SK-N-SH (cell line): ENCODE results near the gene CYB5D1. TPM values are rescaled to one million over a fixed set of nuclear protein-coding genes. Genes with fewer than 3 reads are reported as not detected.
"Not testable (repeated sequence)": the region's sequence is repeated elsewhere in the genome, so short reads cannot be mapped to it uniquely, and the experiment has no call there.

Source experiments
- CTCF ChIA-PET: fragments of 300-600, 350-600 bp; formaldehyde crosslinking; extraction: SDS; loops from one replicate; lab custom pipeline; 2021; lab: Yijun Ruan, JAX
- POLR2A ChIA-PET: fragments of 350-600 bp; sonication (Branson Sonifier 250); formaldehyde crosslinking; extraction: SDS; loops from one replicate; lab custom pipeline; 2020; ENCODE audit warnings: antibody characterized with exemption, inconsistent platforms; lab: Yijun Ruan, JAX
- DNase-seq: peaks from one replicate; pipeline ENCODE4 v3.0.0; 2012
- H2AFZ ChIP-seq: fragments of 200-600 bp; sonication (generic); 2 replicates; pipeline ENCODE4 v1.8.1; 2016; ENCODE audit warnings: antibody characterized with exemption, mild to moderate bottlenecking, low read depth
- H3F3A ChIP-seq: fragments of 200-600 bp; sonication (generic); replicated peaks from 2 replicates; pipeline ENCODE3; 2016; ENCODE audit warnings: antibody characterized with exemption, mild to moderate bottlenecking; ENCODE audit not compliant: insufficient read depth
- H3K27ac ChIP-seq, 2 experiments: fragments of 200-500 bp in 1 of 2; fragments of 200-600 bp in 1 of 2; sonication (Bioruptor generic) in 1 of 2; sonication (generic), shearing (Covaris generic) in 1 of 2; 2 replicates each; pipeline versions ENCODE4 v1.5.1 to v1.6.1; 2014 to 2016; ENCODE audit warnings: low read depth in 2 of 2, inconsistent platforms in 1 of 2, low read length in 1 of 2, mild to moderate bottlenecking in 1 of 2, mixed read lengths in 1 of 2
- H3K27me3 ChIP-seq: fragments of 200-600 bp; sonication (generic), shearing (Covaris generic); 2 replicates; pipeline ENCODE4 v1.6.1; 2016; ENCODE audit warnings: mixed run types; ENCODE audit not compliant: insufficient read depth
- H3K36me3 ChIP-seq, 2 experiments: fragments of 200-500 bp in 1 of 2; fragments of 200-600 bp in 1 of 2; sonication (Bioruptor generic) in 1 of 2; sonication (generic) in 1 of 2; replicated peaks in 1 of 2; 2 replicates each; pipeline versions ENCODE3 to v1.5.1; 2014 to 2016; ENCODE audit warnings: low read length in 1 of 2, mild to moderate bottlenecking in 1 of 2; ENCODE audit not compliant: insufficient read depth in 2 of 2, control insufficient read depth in 1 of 2
- H3K4me1 ChIP-seq, 2 experiments: fragments of 200-500 bp in 1 of 2; fragments of 200-600 bp in 1 of 2; sonication (Bioruptor generic) in 1 of 2; sonication (generic), shearing (Covaris generic) in 1 of 2; 2 replicates each; pipeline versions ENCODE4 v1.5.1 to v1.6.1; 2014 to 2016; ENCODE audit warnings: low read depth in 1 of 2, low read length in 1 of 2, mixed run types in 1 of 2; ENCODE audit not compliant: insufficient read depth in 2 of 2, control insufficient read depth in 1 of 2
- H3K4me2 ChIP-seq: fragments of 200-600 bp; sonication (generic), shearing (Covaris generic); 2 replicates; pipeline ENCODE4 v1.6.1; 2017; ENCODE audit warnings: mixed run types
- H3K4me3 ChIP-seq, 2 experiments: fragments of 200-500 bp in 1 of 2; fragments of 200-600 bp in 1 of 2; sonication (Bioruptor generic) in 1 of 2; sonication (generic), shearing (Covaris generic) in 1 of 2; 2 replicates each; pipeline versions ENCODE4 v1.5.1 to v1.8.1; 2014 to 2016; ENCODE audit warnings: low read depth in 2 of 2, inconsistent platforms in 1 of 2, low read length in 1 of 2, mild to moderate bottlenecking in 1 of 2, mixed read lengths in 1 of 2, moderate library complexity in 1 of 2
- H3K79me2 ChIP-seq: fragments of 200-600 bp; sonication (generic); 2 replicates; pipeline ENCODE4 v1.8.1; 2017; ENCODE audit warnings: mild to moderate bottlenecking; ENCODE audit not compliant: insufficient read depth
- H3K9ac ChIP-seq: fragments of 200-600 bp; sonication (generic); 2 replicates; pipeline ENCODE4 v1.6.1; 2017; ENCODE audit warnings: mixed run types
- H3K9me2 ChIP-seq: fragments of 200-600 bp; sonication (generic); 2 replicates; pipeline ENCODE4 v1.6.1; 2017; ENCODE audit warnings: mixed run types
- H3K9me3 ChIP-seq: fragments of 200-600 bp; sonication (generic); 2 replicates; pipeline ENCODE4 v1.6.1; 2017; ENCODE audit warnings: mixed run types, mild to moderate bottlenecking, moderate library complexity
- H4K20me1 ChIP-seq: fragments of 200-600 bp; sonication (generic); 2 replicates; pipeline ENCODE4 v1.6.1; 2017; ENCODE audit warnings: mild to moderate bottlenecking, mixed run types; ENCODE audit not compliant: insufficient read depth
- CTCF ChIP-seq: fragments of 200-600 bp; sonication (generic); IDR thresholded peaks from 2 replicates; pipeline ENCODE4 v1.6.1; 2017; ENCODE audit warnings: antibody characterized with exemption, mild to moderate bottlenecking, moderate library complexity
- ELF1 ChIP-seq: IDR thresholded peaks from 2 replicates; pipeline ENCODE4 v1.4.0; 2012
- FOSL2 ChIP-seq: IDR thresholded peaks from 2 replicates; pipeline ENCODE4 v1.4.0; 2012; ENCODE audit warnings: low read depth, mild to moderate bottlenecking, moderate library complexity, borderline replicate concordance
- GABPA ChIP-seq: IDR thresholded peaks from 2 replicates; pipeline ENCODE4 v1.4.0; 2012; ENCODE audit warnings: low read depth, mild to moderate bottlenecking
- IRF3 ChIP-seq: fragments of 150-350 bp; IDR thresholded peaks from 2 replicates; pipeline ENCODE4 v1.6.1; 2016; ENCODE audit warnings: mild to moderate bottlenecking, low read depth, low read length
- JUND ChIP-seq: IDR thresholded peaks from 2 replicates; pipeline ENCODE4 v1.4.0; 2012
- MEF2A ChIP-seq: IDR thresholded peaks from 2 replicates; pipeline ENCODE4 v1.4.0; 2012; ENCODE audit warnings: low read depth, borderline replicate concordance
- MXI1 ChIP-seq: IDR thresholded peaks from 2 replicates; pipeline ENCODE4 v1.6.1; 2012; ENCODE audit warnings: mild to moderate bottlenecking, low read depth, low read length, improper control_type of control experiment
- NFIC ChIP-seq: IDR thresholded peaks from 2 replicates; pipeline ENCODE4 v1.4.0; 2012; ENCODE audit warnings: borderline replicate concordance
- NRF1 ChIP-seq: IDR thresholded peaks from 2 replicates; pipeline ENCODE4 v1.6.1; 2012; ENCODE audit warnings: low read depth, mild to moderate bottlenecking, low read length
- RAD21 ChIP-seq: IDR thresholded peaks from 2 replicates; pipeline ENCODE4 v1.6.1; 2012; ENCODE audit warnings: mild to moderate bottlenecking, low read length
- RFX5 ChIP-seq: IDR thresholded peaks from 2 replicates; pipeline ENCODE4 v1.6.1; 2012; ENCODE audit warnings: mild to moderate bottlenecking, improper control_type of control experiment, low read length
- SIN3A ChIP-seq: IDR thresholded peaks from 2 replicates; pipeline ENCODE4 v1.6.1; 2012; ENCODE audit warnings: low read depth, mild to moderate bottlenecking, low read length, moderate library complexity, borderline replicate concordance
- SMC3 ChIP-seq: IDR thresholded peaks from 2 replicates; pipeline ENCODE4 v1.6.1; 2012; ENCODE audit warnings: low read depth, low read length, improper control_type of control experiment
- TAF1 ChIP-seq: IDR thresholded peaks from 2 replicates; pipeline ENCODE4 v1.6.1; 2012; ENCODE audit warnings: low read depth, mild to moderate bottlenecking, low read length, moderate library complexity, borderline replicate concordance
- YY1 ChIP-seq: IDR thresholded peaks from 2 replicates; pipeline ENCODE4 v1.4.0; 2012; ENCODE audit warnings: low read depth, mild to moderate bottlenecking
- WGBS: methylation state at CpG from one replicate; pipeline ENCODE4 v1.1.6; 2017; ENCODE audit warnings: low lambda C conversion rate; 5-methylcytosine and 5-hydroxymethylcytosine counted together
- polyA plus RNA-seq, 3 experiments: library from polyadenylated mRNA; depleted of rRNA; stranded (reverse); fragments of >200 nt; gene quantifications; 2 replicates each; pipeline ENCODE4 v1.2.3, GENCODE V29; 2012
- TF ChIP-seq, protein P1 (sequence below): IDR thresholded peaks from 2 replicates; pipeline ENCODE4 v1.4.0; 2012; ENCODE audit warnings: low read depth
- TF ChIP-seq, protein P2 (sequence below): IDR thresholded peaks from 2 replicates; pipeline ENCODE4 v1.4.0; 2012; ENCODE audit warnings: low read depth, borderline replicate concordance

The CYB5D1 gene
- polyA plus RNA-seq, 1 of the 3 experiments (the other 2 are of a cell fraction), result 8.8 TPM

DNA sequence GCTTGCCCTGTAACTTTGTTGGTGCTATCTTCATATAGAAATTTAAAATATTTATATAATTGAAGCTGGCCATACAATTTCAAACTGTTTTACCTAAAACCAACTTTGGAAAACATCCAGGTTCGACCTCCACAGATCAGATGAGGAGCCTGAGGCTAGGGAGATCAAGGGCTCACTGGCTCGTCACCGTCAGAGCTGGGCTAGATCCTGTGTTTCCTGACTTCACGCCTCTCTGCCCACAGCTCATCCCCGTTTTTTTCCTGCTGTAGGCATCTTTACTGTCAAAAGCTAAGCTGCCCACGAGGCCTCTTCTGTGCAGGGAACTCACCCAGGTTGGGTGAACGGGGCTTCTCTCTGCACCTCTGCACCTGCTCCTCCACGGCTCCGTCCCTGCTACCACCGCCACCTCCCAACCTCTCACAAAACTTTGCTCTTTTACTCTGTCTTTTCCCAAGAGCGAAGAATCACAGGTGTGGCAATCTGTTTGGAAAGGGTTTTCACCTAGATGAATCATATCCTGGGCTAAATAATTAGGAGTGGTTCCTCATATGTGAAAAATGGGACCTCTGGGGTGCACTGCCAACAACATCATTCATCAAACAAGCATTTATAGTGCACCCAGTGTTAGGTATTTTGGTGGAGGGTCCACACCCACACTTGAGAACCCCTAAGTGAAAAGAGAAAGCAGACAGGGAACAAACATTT, 48.6 kb upstream of the CYB5D1 start (continued):
- TF ChIP-seq CTCF (no peak), RAD21 (no peak), MEF2A (no peak), RFX5 (no peak), JUND (no peak), TAF1 (no peak), MXI1 (no peak), SMC3 (no peak), IRF3 (no peak), YY1 (no peak)

GRCh38 chr17:7809791-7810343, 47.9 kb upstream of the CYB5D1 start:
- H3K4me1 ChIP-seq, H2AFZ ChIP-seq, H3K9me2 ChIP-seq, H3K4me2 ChIP-seq, H3K36me3 ChIP-seq, H4K20me1 ChIP-seq, POLR2A ChIA-PET, H3K27me3 ChIP-seq, H3K79me2 ChIP-seq, H3F3A ChIP-seq, DNase-seq, H3K9me3 ChIP-seq, H3K4me3 ChIP-seq, H3K9ac ChIP-seq, H3K27ac ChIP-seq: not testable (repeated sequence)
- CTCF ChIA-PET, result interaction anchor here (1.5 kb wide), 1 partner anchor 15 kb away, joined by 3 read pairs; no protein-coding TSS in a partner anchor
- WGBS, result 80% methylated on average over 9 of the region's 9 CpGs

DNA sequence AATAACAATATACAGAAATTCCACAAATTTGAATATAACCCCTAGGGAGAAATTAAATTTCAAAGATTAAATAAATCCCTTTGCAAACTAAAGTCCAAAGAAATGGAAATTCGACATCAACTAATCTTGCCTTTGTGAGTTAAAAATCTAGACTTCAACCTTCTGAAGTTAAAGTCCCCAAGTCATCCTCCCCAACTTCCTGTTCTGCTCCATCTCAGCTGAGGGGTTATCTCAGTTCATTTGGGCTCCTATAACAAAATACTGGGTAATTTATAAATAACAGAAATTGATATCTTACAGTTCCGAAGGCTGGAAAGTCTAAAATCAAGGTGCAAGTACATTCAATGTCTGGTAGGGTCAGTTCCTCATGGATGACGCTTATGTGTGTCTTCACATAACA, 46.6 kb upstream of the CYB5D1 start:
- Histone ChIP-seq H3K4me1 (no peaks in the 10 kb centered on the region), H3K36me3 (no peaks in the 10 kb centered on the region), H3F3A (no peaks in the 10 kb centered on the region), H3K9ac (no peak overlapping the region), H3K4me2 (no peak overlapping the region), H3K9me3 (no peaks in the 10 kb centered on the region), H3K9me2 (no peaks in the 10 kb centered on the region), H3K27ac (no peak overlapping the region)
- CTCF ChIA-PET, result interaction anchor here (0.9 to 1.5 kb wide), 5 partner anchors 10 to 213 kb away, joined by 3 to 4 read pairs (median 4); no protein-coding TSS in a partner anchor
- TF ChIP-seq SIN3A (no peak), NRF1 (no peak), FOSL2 (no peak), SMC3 (no peak), GABPA (no peak), CTCF (no peak), ELF1 (no peak), NFIC (no peak), JUND (no peak)
- TF ChIP-seq, protein P1, sequence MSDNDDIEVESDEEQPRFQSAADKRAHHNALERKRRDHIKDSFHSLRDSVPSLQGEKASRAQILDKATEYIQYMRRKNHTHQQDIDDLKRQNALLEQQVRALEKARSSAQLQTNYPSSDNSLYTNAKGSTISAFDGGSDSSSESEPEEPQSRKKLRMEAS, result no peak
- TF ChIP-seq, protein P2, sequence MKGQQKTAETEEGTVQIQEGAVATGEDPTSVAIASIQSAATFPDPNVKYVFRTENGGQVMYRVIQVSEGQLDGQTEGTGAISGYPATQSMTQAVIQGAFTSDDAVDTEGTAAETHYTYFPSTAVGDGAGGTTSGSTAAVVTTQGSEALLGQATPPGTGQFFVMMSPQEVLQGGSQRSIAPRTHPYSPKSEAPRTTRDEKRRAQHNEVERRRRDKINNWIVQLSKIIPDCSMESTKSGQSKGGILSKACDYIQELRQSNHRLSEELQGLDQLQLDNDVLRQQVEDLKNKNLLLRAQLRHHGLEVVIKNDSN, result no peak
- TF ChIP-seq, all 33 proteins: peak for 0
- H3K4me3 ChIP-seq, result no peak overlapping the region
- H4K20me1 ChIP-seq, result no peaks in the 10 kb centered on the region
- POLR2A ChIA-PET, result no interaction called here
- H3K79me2 ChIP-seq, result no peaks in the 10 kb centered on the region
- H3K27me3 ChIP-seq, result no peaks in the 10 kb centered on the region; the same call in 1 of the 2 replicates
- 76% methylated on average over 3 of the region's 3 CpGs for WGBS
- H2AFZ ChIP-seq, result no peak overlapping the region
- DNase-seq, result no peak
